Mucosa of descending colon (tissue), 3 donors: ENCODE results near the gene SCGB1D1. TPM values are rescaled to one million over a fixed set of nuclear protein-coding genes. Genes with fewer than 3 reads are reported as not detected.
"Not testable (repeated sequence)": the region's sequence is repeated elsewhere in the genome, so short reads cannot be mapped to it uniquely, and the experiment has no call there.

Source experiments
- ATAC-seq: fragments of 200-7000 bp; cut with Tn5 transposase; one replicate; pipeline ENCODE4 v1.9.1; 2020; ENCODE audit warnings: mild to moderate bottlenecking, moderate library complexity
- DNase-seq, 3 donors: peaks; one replicate each; pipeline ENCODE4 v3.0.0-alpha.2; 2020
- H3K36me3 ChIP-seq: fragments of 200-600 bp; one replicate; pipeline ENCODE4 v1.8.0; 2021; ENCODE audit warnings: low read depth, mild to moderate bottlenecking
- H3K4me1 ChIP-seq: fragments of 200-600 bp; one replicate; pipeline ENCODE4 v1.8.0; 2021; ENCODE audit warnings: low read depth, mild to moderate bottlenecking
- H3K4me3 ChIP-seq: fragments of 200-600 bp; one replicate; pipeline ENCODE4 v1.8.0; 2021; ENCODE audit warnings: mild to moderate bottlenecking
- H3K9me3 ChIP-seq: fragments of 200-600 bp; one replicate; pipeline ENCODE4 v1.8.0; 2021; ENCODE audit warnings: mild to moderate bottlenecking
- CTCF ChIP-seq: fragments of 200-600 bp; IDR thresholded peaks from one replicate; pipeline ENCODE4 v1.8.0; 2022; ENCODE audit warnings: antibody characterized with exemption, mild to moderate bottlenecking
- intact Hi-C, 2 donors: fragments of 100-400 bp; cut with DNase I in 1 of 2; cut with micrococcal nuclease in 1 of 2; formaldehyde crosslinking; loops; one replicate each; pipeline versions ENCODE4 v1.11.0 to v1.11.1; 2022; cut with DNase I, micrococcal nuclease
- total RNA-seq, 3 donors: library from RNA; stranded (reverse); fragmentation: NEBNext Ultra II Directional in 2 of 3; extraction: Animal tissue kit (Norgen Biotek cat#: 25700) in 2 of 3; gene quantifications; one replicate each; pipeline versions ENCODE4 v1.2.1 to v1.2.4, GENCODE V29; 2021 to 2023
- donor health status: DM: no; HTN: no; CAD: no; lungs with moderate emphysema.
- donor health status: DM: no; HTN: no; CAD: no.
- donor health status: DM: no; HTN: yes; CAD: no.

Gene SCGB1D1
- total RNA-seq, 3 donors from 2014 or later: not detected

GRCh38 chr11:62202910-62203309, 12.9 kb downstream of the SCGB1D1 start:
- ATAC-seq: no peak
- H3K36me3 ChIP-seq: no peaks in the 10 kb centered on the region

GRCh38 chr11:62204430-62204829, 14.4 kb downstream of the SCGB1D1 start:
- Histone ChIP-seq H3K4me1 (no peaks in the 10 kb centered on the region), H3K4me3 (no peak overlapping the region), H3K9me3 (no peaks in the 10 kb centered on the region), H3K36me3 (no peaks in the 10 kb centered on the region)
- DNase-seq (no peak), ATAC-seq (no peak)
- intact Hi-C loops: no loop called here
- no peak for TF ChIP-seq CTCF

More at GRCh38 chr11:62202910-62203309, 12.9 kb downstream of the SCGB1D1 start:
- Histone ChIP-seq H3K9me3 (no peaks in the 10 kb centered on the region), H3K4me3 (no peak overlapping the region), H3K4me1 (no peaks in the 10 kb centered on the region)
- intact Hi-C loops: no loop called here
- TF ChIP-seq CTCF: no peak
- no peak for DNase-seq

- no peaks in the 10 kb centered on the region for H3K36me3 ChIP-seq
- no peaks in the 10 kb centered on the region for H3K9me3 ChIP-seq
- no peak for DNase-seq
- H3K4me1 ChIP-seq: no peaks in the 10 kb centered on the region
- no peak for TF ChIP-seq CTCF
- intact Hi-C loops: no loop called here
- no peak overlapping the region for H3K4me3 ChIP-seq
- ATAC-seq: no peak
Observed at GRCh38 chr11:62205441-62205840, 15.4 kb downstream of the SCGB1D1 start.

- DNase-seq, H3K4me3 ChIP-seq, intact Hi-C loops, H3K4me1 ChIP-seq, H3K9me3 ChIP-seq, H3K36me3 ChIP-seq, ATAC-seq: not testable (repeated sequence)
Observed at GRCh38 chr11:62206276-62207066, 16.5 kb downstream of the SCGB1D1 start.

- DNase-seq: no peak
- H3K9me3 ChIP-seq: no peaks in the 10 kb centered on the region
- no peak for ATAC-seq
- intact Hi-C loops: no loop called here
- no peak overlapping the region for H3K4me3 ChIP-seq
- no peaks in the 10 kb centered on the region for H3K4me1 ChIP-seq
- no peak for TF ChIP-seq CTCF
- no peaks in the 10 kb centered on the region for H3K36me3 ChIP-seq
Observed at GRCh38 chr11:62208785-62209144, 18.7 kb downstream of the SCGB1D1 start.

GRCh38 chr11:62217191-62217748, 27.3 kb downstream of the SCGB1D1 start:
- H3K36me3 ChIP-seq: no peaks in the 10 kb centered on the region
- no peak for TF ChIP-seq CTCF
- H3K9me3 ChIP-seq: peaks cover 7% of the 10 kb centered on the region
- ATAC-seq (no peak), DNase-seq (no peak)
- intact Hi-C loops: no loop called here
- no peaks in the 10 kb centered on the region for H3K4me1 ChIP-seq
- no peak overlapping the region for H3K4me3 ChIP-seq
